ENCODE results near the gene CKMT2.
A peak's percentile ranks its signal among the peaks of the same experiment; 100 is the strongest.

DNA sequence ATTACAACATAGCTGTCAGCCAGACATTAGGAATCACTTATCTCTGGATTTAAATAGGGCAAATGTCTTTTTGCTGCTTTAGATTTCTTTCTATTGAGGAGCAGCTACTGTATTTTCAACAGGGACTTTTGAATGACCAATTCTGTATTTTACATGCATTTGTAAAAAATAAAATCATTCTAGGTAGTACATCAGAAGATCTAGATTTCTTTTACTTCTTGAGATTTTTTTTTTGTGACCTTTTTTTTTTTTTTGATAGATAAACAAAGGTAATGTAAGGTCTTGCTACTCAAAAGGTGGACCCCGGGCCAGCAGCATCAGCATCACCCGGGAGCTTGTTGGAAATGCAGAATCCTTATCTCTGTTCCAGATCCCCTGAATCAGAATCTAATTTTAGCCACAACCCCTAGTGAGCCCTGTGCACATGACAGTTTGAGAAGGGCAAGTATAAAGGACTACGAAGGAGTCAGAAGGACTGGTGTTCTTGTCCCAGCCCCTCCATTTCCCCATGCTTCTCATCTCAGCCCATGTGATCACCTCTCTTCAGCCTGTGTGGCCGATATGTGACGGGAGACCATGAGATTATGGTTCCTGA is 37.7 kb upstream of the CKMT2 start:
- TF ChIP-seq, protein P1, sequence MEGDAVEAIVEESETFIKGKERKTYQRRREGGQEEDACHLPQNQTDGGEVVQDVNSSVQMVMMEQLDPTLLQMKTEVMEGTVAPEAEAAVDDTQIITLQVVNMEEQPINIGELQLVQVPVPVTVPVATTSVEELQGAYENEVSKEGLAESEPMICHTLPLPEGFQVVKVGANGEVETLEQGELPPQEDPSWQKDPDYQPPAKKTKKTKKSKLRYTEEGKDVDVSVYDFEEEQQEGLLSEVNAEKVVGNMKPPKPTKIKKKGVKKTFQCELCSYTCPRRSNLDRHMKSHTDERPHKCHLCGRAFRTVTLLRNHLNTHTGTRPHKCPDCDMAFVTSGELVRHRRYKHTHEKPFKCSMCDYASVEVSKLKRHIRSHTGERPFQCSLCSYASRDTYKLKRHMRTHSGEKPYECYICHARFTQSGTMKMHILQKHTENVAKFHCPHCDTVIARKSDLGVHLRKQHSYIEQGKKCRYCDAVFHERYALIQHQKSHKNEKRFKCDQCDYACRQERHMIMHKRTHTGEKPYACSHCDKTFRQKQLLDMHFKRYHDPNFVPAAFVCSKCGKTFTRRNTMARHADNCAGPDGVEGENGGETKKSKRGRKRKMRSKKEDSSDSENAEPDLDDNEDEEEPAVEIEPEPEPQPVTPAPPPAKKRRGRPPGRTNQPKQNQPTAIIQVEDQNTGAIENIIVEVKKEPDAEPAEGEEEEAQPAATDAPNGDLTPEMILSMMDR (IDR thresholded peaks at IDR 0.05), result peak; percentile 66
- TF ChIP-seq ZFX (IDR thresholded peaks at IDR 0.05; ENCODE audit: borderline replicate concordance), result no peak

Measured in 22Rv1 (cell line).